ENCODE data around the gene XYLT1.

GRCh38 chr16:17269439-17269838 lies 201.3 kb downstream of the XYLT1 start:
- no peak for TF ChIP-seq ZFP3 (CRISPR knock-in tag; IDR thresholded peaks at IDR 0.05)
- TF ChIP-seq ZNF565 (CRISPR knock-in tag; conservative IDR thresholded peaks at IDR 0.05; ENCODE audit: low read depth): no peak
- TF ChIP-seq, protein P1, sequence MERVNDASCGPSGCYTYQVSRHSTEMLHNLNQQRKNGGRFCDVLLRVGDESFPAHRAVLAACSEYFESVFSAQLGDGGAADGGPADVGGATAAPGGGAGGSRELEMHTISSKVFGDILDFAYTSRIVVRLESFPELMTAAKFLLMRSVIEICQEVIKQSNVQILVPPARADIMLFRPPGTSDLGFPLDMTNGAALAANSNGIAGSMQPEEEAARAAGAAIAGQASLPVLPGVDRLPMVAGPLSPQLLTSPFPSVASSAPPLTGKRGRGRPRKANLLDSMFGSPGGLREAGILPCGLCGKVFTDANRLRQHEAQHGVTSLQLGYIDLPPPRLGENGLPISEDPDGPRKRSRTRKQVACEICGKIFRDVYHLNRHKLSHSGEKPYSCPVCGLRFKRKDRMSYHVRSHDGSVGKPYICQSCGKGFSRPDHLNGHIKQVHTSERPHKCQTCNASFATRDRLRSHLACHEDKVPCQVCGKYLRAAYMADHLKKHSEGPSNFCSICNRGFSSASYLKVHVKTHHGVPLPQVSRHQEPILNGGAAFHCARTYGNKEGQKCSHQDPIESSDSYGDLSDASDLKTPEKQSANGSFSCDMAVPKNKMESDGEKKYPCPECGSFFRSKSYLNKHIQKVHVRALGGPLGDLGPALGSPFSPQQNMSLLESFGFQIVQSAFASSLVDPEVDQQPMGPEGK (CRISPR knock-in tag; IDR thresholded peaks at IDR 0.05; ENCODE audit: borderline replicate concordance): no peak
- TF ChIP-seq, protein P2, sequence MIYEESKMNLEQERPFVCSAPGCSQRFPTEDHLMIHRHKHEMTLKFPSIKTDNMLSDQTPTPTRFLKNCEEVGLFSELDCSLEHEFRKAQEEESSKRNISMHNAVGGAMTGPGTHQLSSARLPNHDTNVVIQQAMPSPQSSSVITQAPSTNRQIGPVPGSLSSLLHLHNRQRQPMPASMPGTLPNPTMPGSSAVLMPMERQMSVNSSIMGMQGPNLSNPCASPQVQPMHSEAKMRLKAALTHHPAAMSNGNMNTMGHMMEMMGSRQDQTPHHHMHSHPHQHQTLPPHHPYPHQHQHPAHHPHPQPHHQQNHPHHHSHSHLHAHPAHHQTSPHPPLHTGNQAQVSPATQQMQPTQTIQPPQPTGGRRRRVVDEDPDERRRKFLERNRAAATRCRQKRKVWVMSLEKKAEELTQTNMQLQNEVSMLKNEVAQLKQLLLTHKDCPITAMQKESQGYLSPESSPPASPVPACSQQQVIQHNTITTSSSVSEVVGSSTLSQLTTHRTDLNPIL (CRISPR knock-in tag; IDR thresholded peaks at IDR 0.05; ENCODE audit: low read depth): no peak
- TF ChIP-seq RARB (CRISPR knock-in tag; IDR thresholded peaks at IDR 0.05): no peak
- TF ChIP-seq, protein P3, sequence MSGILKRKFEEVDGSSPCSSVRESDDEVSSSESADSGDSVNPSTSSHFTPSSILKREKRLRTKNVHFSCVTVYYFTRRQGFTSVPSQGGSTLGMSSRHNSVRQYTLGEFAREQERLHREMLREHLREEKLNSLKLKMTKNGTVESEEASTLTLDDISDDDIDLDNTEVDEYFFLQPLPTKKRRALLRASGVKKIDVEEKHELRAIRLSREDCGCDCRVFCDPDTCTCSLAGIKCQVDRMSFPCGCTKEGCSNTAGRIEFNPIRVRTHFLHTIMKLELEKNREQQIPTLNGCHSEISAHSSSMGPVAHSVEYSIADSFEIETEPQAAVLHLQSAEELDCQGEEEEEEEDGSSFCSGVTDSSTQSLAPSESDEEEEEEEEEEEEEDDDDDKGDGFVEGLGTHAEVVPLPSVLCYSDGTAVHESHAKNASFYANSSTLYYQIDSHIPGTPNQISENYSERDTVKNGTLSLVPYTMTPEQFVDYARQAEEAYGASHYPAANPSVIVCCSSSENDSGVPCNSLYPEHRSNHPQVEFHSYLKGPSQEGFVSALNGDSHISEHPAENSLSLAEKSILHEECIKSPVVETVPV (CRISPR knock-in tag; IDR thresholded peaks at IDR 0.05): no peak
- TF ChIP-seq TSHZ2 (CRISPR knock-in tag; IDR thresholded peaks at IDR 0.05): no peak
- TF ChIP-seq PPARA (CRISPR knock-in tag; IDR thresholded peaks at IDR 0.05; ENCODE audit: borderline replicate concordance): no peak
- TF ChIP-seq ZFP30 (CRISPR knock-in tag; IDR thresholded peaks at IDR 0.05): no peak
- TF ChIP-seq BACH2 (CRISPR knock-in tag; IDR thresholded peaks at IDR 0.05; ENCODE audit: borderline replicate concordance): no peak
- no peak for TF ChIP-seq ESRRG (CRISPR knock-in tag; IDR thresholded peaks at IDR 0.05)
